ENCODE measurements around the gene LY6G5B.

- TF ChIP-seq CTCF (IDR thresholded peaks at IDR 0.05) = no peak
- no peak for TF ChIP-seq POLR2A (IDR thresholded peaks at IDR 0.05)
- no peak for TF ChIP-seq POLR2AphosphoS5 (IDR thresholded peaks at IDR 0.05)
- no peak for TF ChIP-seq EP300 (IDR thresholded peaks at IDR 0.05)
Measured at GRCh38 chr6:31641370-31641769, 28.4 kb upstream of the LY6G5B start.

Data from suprapubic skin (tissue), 4 donors.